Adrenal gland (tissue), 5 donors: ENCODE results near the gene GPX5.

Source experiments
- CTCF ChIP-seq, 6 experiments: fragments of 450-650 bp in 4 of 6; fragments of 200-600 bp in 2 of 6; sonication (generic) in 1 of 6; IDR thresholded peaks; 1 replicate in 5 of 6; 2 replicates in 1 of 6; pipeline versions ENCODE4 v1.5.1 to v1.8.0; 2016 to 2021; ENCODE audit warnings: antibody characterized with exemption in 6 of 6, mild to moderate bottlenecking in 2 of 6, moderate library complexity in 1 of 6
- POLR2A ChIP-seq, 2 donors: fragments of 450-650 bp; IDR thresholded peaks; one replicate each; pipeline ENCODE4 v1.6.1; 2017; ENCODE audit warnings: antibody characterized with exemption in 2 of 2, mild to moderate bottlenecking in 2 of 2, moderate library complexity in 1 of 2
- donor health status: DM: no; HTN: no; CAD: no.

GRCh38 chr6:28551891-28552666 lies 26.4 kb downstream of the GPX5 start:
- TF ChIP-seq CTCF (IDR thresholded peaks at IDR 0.05) (no peak), POLR2A (IDR thresholded peaks at IDR 0.05) (no peak)
